ENCODE data around the gene SEMA4F. TPM values are rescaled to one million over a fixed set of nuclear protein-coding genes. Genes with fewer than 3 reads are reported as not detected.

SEMA4F gene
- total RNA-seq, 4 donors from 2014 or later: 2.8 to 5.5 (median 5.3) TPM

DNA sequence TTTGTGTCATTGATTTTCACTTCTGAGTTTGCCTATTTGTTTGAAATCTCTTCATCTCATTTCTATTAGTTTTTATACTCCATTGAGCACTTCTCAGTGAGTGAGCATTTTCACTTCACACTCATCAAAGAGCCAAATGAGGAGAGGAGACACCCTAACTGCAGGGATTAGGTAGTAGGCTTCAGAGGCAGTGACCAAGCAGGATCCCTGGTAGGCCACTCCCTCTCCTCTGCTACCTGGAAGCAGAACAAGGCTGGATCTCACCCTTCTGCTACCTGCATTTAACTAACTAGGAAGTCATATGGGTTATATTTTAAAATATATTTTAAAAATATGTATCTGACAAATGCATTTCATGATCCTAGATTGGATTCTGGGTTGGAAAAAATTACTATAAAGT is 52.7 kb downstream of the SEMA4F start:
- DNase-seq (ENCODE audit: extremely low spot score): no peak
- Histone ChIP-seq H3K27me3 (no peaks in the 10 kb centered on the region), H3K4me1 (no peaks in the 10 kb centered on the region), H3K4me3 (no peak overlapping the region), H3K36me3 (no peaks in the 10 kb centered on the region), H3K9me3 (no peaks in the 10 kb centered on the region), H3K27ac (replicated peaks in 1 of 4) (no peak overlapping the region)
- intact Hi-C loops (cut with DNase I): no loop called here
- TF ChIP-seq EP300 (IDR thresholded peaks at IDR 0.05): no peak
- TF ChIP-seq CTCF (IDR thresholded peaks at IDR 0.05): no peak
- TF ChIP-seq POLR2AphosphoS5 (IDR thresholded peaks at IDR 0.05): no peak
- no peak for TF ChIP-seq POLR2A (IDR thresholded peaks at IDR 0.05; ENCODE audit: low read depth)

DNA sequence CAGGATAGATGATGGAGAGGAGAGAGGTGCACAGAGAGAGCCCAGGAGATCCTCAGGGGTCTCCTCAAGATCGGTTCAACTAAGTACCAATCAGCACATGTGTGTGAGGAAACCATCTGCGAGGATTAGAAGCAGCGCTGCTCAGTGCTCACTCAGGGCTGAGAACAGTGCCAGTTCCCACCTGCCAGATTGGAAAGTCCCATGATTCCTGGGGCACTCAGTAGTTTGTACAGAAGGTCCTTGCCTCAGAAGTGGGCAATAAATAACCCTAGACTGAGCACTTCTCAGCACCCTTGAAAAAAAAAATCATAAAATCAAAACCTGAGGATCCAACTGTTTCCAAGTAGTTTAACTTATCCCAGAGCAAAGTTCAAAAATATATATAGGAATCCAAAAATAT is 53.8 kb downstream of the SEMA4F start:
- no peaks in the 10 kb centered on the region for H3K9me3 ChIP-seq
- TF ChIP-seq POLR2AphosphoS5 (IDR thresholded peaks at IDR 0.05) (no peak), EP300 (IDR thresholded peaks at IDR 0.05) (no peak), CTCF (IDR thresholded peaks at IDR 0.05) (no peak)
- H3K4me1 ChIP-seq: no peaks in the 10 kb centered on the region
- H3K36me3 ChIP-seq: no peaks in the 10 kb centered on the region
- no peak overlapping the region for H3K4me3 ChIP-seq
- no peak overlapping the region for H3K27ac ChIP-seq (replicated peaks in 1 of 4)
- DNase-seq (ENCODE audit: extremely low spot score): peak; percentile 42
- 72% methylated on average over 3 of the region's 3 CpGs for WGBS
- intact Hi-C loops (cut with DNase I): no loop called here
- peaks cover 0 to 3% (median 0%) of the 10 kb centered on the region in 4 donors for H3K27me3 ChIP-seq

GRCh38 chr2:74708296-74708695 is 54.2 kb downstream of the SEMA4F start:
- Histone ChIP-seq H3K4me3 (no peak overlapping the region), H3K9me3 (no peaks in the 10 kb centered on the region), H3K36me3 (no peaks in the 10 kb centered on the region), H3K27ac (replicated peaks in 1 of 4) (no peak overlapping the region), H3K4me1 (no peaks in the 10 kb centered on the region), H3K27me3 (peaks cover 0 to 3% (median 0%) of the 10 kb centered on the region in 4 donors)
- peak; percentile 50 for DNase-seq (ENCODE audit: extremely low spot score)
- TF ChIP-seq CTCF (IDR thresholded peaks at IDR 0.05) (no peak), EP300 (IDR thresholded peaks at IDR 0.05) (no peak), POLR2A (IDR thresholded peaks at IDR 0.05; ENCODE audit: low read depth) (no peak), POLR2AphosphoS5 (IDR thresholded peaks at IDR 0.05) (no peak)
- intact Hi-C loops (cut with DNase I): no loop called here

GRCh38 chr2:74708883-74709282 is 54.8 kb downstream of the SEMA4F start:
- 84% methylated on average over 4 of the region's 4 CpGs for WGBS
- peak; percentile 90 for DNase-seq (ENCODE audit: extremely low spot score)
- H3K36me3 ChIP-seq: no peaks in the 10 kb centered on the region
- no peaks in the 10 kb centered on the region for H3K4me1 ChIP-seq
- no peak overlapping the region for H3K4me3 ChIP-seq
- TF ChIP-seq POLR2A (IDR thresholded peaks at IDR 0.05; ENCODE audit: low read depth): no peak
- TF ChIP-seq POLR2AphosphoS5 (IDR thresholded peaks at IDR 0.05): no peak
- no peak for TF ChIP-seq EP300 (IDR thresholded peaks at IDR 0.05)
- intact Hi-C loops (cut with DNase I): no loop called here
- H3K9me3 ChIP-seq: no peaks in the 10 kb centered on the region
- no peak overlapping the region for H3K27ac ChIP-seq (replicated peaks in 1 of 4)
- H3K27me3 ChIP-seq: peaks cover 0 to 3% (median 0%) of the 10 kb centered on the region in 4 donors

- Histone ChIP-seq H3K27me3 (peaks cover 0 to 6% (median 0%) of the 10 kb centered on the region in 4 donors), H3K27ac (replicated peaks in 1 of 4) (no peak overlapping the region), H3K4me3 (no peak overlapping the region), H3K36me3 (no peaks in the 10 kb centered on the region), H3K9me3 (no peaks in the 10 kb centered on the region), H3K4me1 (peaks cover 5 to 14% (median 12%) of the 10 kb centered on the region in 4 donors)
- TF ChIP-seq EP300 (IDR thresholded peaks at IDR 0.05) (no peak), POLR2AphosphoS5 (IDR thresholded peaks at IDR 0.05) (no peak), POLR2A (IDR thresholded peaks at IDR 0.05; ENCODE audit: low read depth) (no peak), CTCF (IDR thresholded peaks at IDR 0.05) (no peak)
- peak; percentile 62 for DNase-seq (ENCODE audit: extremely low spot score)
- intact Hi-C loops (cut with DNase I): no loop called here
- 84% methylated on average over 9 of the region's 9 CpGs for WGBS
Measured at GRCh38 chr2:74712223-74713053, 58.4 kb downstream of the SEMA4F start.
